NCI-H82 treated with DMSO at 0.1 percent for 48 hours (cell line): Measurements from ENCODE around the gene SMYD3.

ENCODE experiments used
- DNase-seq: peaks from one replicate; lab custom pipeline; 2025; ENCODE audit not compliant: unreplicated experiment; lab: John Stamatoyannopoulos, UW

The SMYD3 gene

GRCh38 chr1:246001837-246002230, 505.2 kb downstream of the SMYD3 start:
- no peak for DNase-seq

GRCh38 chr1:246001142-246001836, 505.8 kb downstream of the SMYD3 start:
- no peak for DNase-seq

GRCh38 chr1:246000638-246001015, 506.5 kb downstream of the SMYD3 start:
- DNase-seq = no peak

GRCh38 chr1:245999697-246000637, 507.1 kb downstream of the SMYD3 start:
- no peak for DNase-seq

- DNase-seq = no peak
Observed at GRCh38 chr1:245997471-245998258, 509.4 kb downstream of the SMYD3 start.

- no peak for DNase-seq
Observed at GRCh38 chr1:245996811-245997210, 510.3 kb downstream of the SMYD3 start.

GRCh38 chr1:245995474-245995873, 511.6 kb downstream of the SMYD3 start:
- DNase-seq = no peak

GRCh38 chr1:245991266-245991665, 515.8 kb downstream of the SMYD3 start:
- DNase-seq = no peak

- no peak for DNase-seq
Observed at GRCh38 chr1:245990315-245991022, 516.6 kb downstream of the SMYD3 start.

- no peak for DNase-seq
Observed at GRCh38 chr1:245988393-245989078, 518.5 kb downstream of the SMYD3 start.

- DNase-seq = no peak
Observed at GRCh38 chr1:245987997-245988392, 519.1 kb downstream of the SMYD3 start.

- no peak for DNase-seq
Observed at GRCh38 chr1:245987577-245987976, 519.5 kb downstream of the SMYD3 start.

GRCh38 chr1:245987219-245987545, 519.9 kb downstream of the SMYD3 start:
- no peak for DNase-seq

- DNase-seq = no peak
Observed at GRCh38 chr1:245986404-245987218, 520.5 kb downstream of the SMYD3 start.

- DNase-seq = no peak
Observed at GRCh38 chr1:245984390-245985155, 522.5 kb downstream of the SMYD3 start.

GRCh38 chr1:245983294-245983967, 523.6 kb downstream of the SMYD3 start:
- no peak for DNase-seq

- DNase-seq = no peak
Observed at GRCh38 chr1:245979589-245979988, 527.5 kb downstream of the SMYD3 start.

GRCh38 chr1:245978915-245979314, 528.2 kb downstream of the SMYD3 start:
- no peak for DNase-seq
